ENCODE data around the gene GRIN2A. TPM values are rescaled to one million over a fixed set of nuclear protein-coding genes. Genes with fewer than 3 reads are reported as not detected.

The GRIN2A gene
- total RNA-seq, 2 experiments from 2014 or later, result not detected

DNA sequence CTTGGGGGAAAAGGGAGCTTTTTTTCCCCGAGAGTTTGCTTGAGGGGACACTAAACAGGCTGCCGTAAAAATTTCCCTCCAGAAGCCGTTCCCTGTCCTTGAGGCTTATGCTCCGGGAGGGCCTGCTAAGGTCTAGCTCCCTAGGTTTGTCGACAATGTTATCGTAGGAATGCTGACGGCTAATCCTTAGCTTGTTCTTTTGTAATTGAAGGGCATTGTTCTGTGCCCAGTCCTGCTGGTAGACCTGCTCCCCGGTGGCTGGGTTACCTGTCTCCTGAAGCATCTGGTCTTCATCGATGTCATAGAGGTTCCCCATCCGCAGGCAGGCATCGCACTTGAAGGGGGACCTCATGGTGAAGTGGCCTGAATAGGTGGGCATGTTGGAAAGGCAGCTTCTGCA is 418.7 kb downstream of the GRIN2A start:
- Histone ChIP-seq H3K4me3 (ENCODE audit: low read depth, low read length, poor library complexity, severe bottlenecking) (no peak overlapping the region), H3K4me2 (ENCODE audit: low read length) (no peak overlapping the region), H3K9me2 (ENCODE audit: insufficient read depth, low read length) (no peaks in the 10 kb centered on the region; the same call in 1 of the 2 replicates), H3K79me2 (ENCODE audit: insufficient read depth, low read depth, low read length) (no peaks in the 10 kb centered on the region), H4K20me1 (ENCODE audit: insufficient read depth, low read length) (no peaks in the 10 kb centered on the region), H3K9me3 (ENCODE audit: low read length) (no peaks in the 10 kb centered on the region), H3K36me3 (ENCODE audit: insufficient read depth, low read length) (no peaks in the 10 kb centered on the region), H2AFZ (ENCODE audit: low read length) (no peak overlapping the region), H3K27ac (ENCODE audit: low read depth, low read length, poor library complexity, severe bottlenecking) (no peak overlapping the region), H3K4me1 (ENCODE audit: insufficient read depth, low read length, poor library complexity, severe bottlenecking) (no peaks in the 10 kb centered on the region)
- CTCF ChIA-PET (ENCODE audit: unreplicated experiment), result no interaction called here
- no peak for DNase-seq (ENCODE audit: low spot score)
- TF ChIP-seq, protein P1, sequence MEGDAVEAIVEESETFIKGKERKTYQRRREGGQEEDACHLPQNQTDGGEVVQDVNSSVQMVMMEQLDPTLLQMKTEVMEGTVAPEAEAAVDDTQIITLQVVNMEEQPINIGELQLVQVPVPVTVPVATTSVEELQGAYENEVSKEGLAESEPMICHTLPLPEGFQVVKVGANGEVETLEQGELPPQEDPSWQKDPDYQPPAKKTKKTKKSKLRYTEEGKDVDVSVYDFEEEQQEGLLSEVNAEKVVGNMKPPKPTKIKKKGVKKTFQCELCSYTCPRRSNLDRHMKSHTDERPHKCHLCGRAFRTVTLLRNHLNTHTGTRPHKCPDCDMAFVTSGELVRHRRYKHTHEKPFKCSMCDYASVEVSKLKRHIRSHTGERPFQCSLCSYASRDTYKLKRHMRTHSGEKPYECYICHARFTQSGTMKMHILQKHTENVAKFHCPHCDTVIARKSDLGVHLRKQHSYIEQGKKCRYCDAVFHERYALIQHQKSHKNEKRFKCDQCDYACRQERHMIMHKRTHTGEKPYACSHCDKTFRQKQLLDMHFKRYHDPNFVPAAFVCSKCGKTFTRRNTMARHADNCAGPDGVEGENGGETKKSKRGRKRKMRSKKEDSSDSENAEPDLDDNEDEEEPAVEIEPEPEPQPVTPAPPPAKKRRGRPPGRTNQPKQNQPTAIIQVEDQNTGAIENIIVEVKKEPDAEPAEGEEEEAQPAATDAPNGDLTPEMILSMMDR (conservative IDR thresholded peaks at IDR 0.05; ENCODE audit: low read length), result no peak
- TF ChIP-seq EZH2phosphoT487 (IDR thresholded peaks at IDR 0.05; ENCODE audit: borderline replicate concordance, low read depth, low read length), result no peak
- BruUV-seq (replicated peaks), result no TSS peak
- POLR2A ChIA-PET, result no interaction called here
- intact Hi-C loops (cut with micrococcal nuclease; ENCODE audit: unreplicated experiment), result no loop called here

DNA sequence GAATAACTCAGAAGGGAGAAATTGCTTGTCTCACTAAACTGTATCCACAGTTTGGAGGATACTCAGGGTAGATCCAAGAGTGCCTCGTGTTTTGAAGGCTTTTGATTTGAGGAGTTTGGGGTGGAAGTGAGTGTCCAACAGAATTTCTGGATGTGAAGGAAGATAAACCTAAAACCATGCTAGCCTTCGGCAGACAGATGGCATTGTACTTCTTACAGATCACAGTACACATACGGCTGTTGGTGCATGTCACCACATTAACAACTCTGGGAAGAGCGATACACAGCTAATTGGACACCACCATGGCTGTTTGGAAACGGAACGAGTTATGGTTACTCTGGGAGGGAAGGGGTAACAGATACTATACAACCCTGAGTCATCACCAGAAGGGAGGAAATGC is 420.4 kb downstream of the GRIN2A start:
- H2AFZ ChIP-seq (ENCODE audit: low read length), result no peak overlapping the region
- TF ChIP-seq, protein P1 (conservative IDR thresholded peaks at IDR 0.05; ENCODE audit: low read length), result no peak
- TF ChIP-seq EZH2phosphoT487 (IDR thresholded peaks at IDR 0.05; ENCODE audit: borderline replicate concordance, low read depth, low read length), result no peak
- H3K4me3 ChIP-seq (ENCODE audit: low read depth, low read length, poor library complexity, severe bottlenecking), result no peak overlapping the region
- H3K9me2 ChIP-seq (ENCODE audit: insufficient read depth, low read length), result no peaks in the 10 kb centered on the region; the same call in 1 of the 2 replicates
- BruUV-seq (replicated peaks), result no TSS peak
- DNase-seq (ENCODE audit: low spot score), result no peak
- H3K4me1 ChIP-seq (ENCODE audit: insufficient read depth, low read length, poor library complexity, severe bottlenecking), result no peaks in the 10 kb centered on the region
- ChIA-PET CTCF (ENCODE audit: unreplicated experiment) (no interaction called here), POLR2A (no interaction called here)
- H3K9me3 ChIP-seq (ENCODE audit: low read length), result no peaks in the 10 kb centered on the region
- H3K27ac ChIP-seq (ENCODE audit: low read depth, low read length, poor library complexity, severe bottlenecking), result no peak overlapping the region
- H3K79me2 ChIP-seq (ENCODE audit: insufficient read depth, low read depth, low read length), result no peaks in the 10 kb centered on the region
- no peak overlapping the region for H3K4me2 ChIP-seq (ENCODE audit: low read length)
- no peaks in the 10 kb centered on the region for H4K20me1 ChIP-seq (ENCODE audit: insufficient read depth, low read length)
- no peaks in the 10 kb centered on the region for H3K36me3 ChIP-seq (ENCODE audit: insufficient read depth, low read length)
- intact Hi-C loops (cut with micrococcal nuclease; ENCODE audit: unreplicated experiment), result no loop called here

DNA sequence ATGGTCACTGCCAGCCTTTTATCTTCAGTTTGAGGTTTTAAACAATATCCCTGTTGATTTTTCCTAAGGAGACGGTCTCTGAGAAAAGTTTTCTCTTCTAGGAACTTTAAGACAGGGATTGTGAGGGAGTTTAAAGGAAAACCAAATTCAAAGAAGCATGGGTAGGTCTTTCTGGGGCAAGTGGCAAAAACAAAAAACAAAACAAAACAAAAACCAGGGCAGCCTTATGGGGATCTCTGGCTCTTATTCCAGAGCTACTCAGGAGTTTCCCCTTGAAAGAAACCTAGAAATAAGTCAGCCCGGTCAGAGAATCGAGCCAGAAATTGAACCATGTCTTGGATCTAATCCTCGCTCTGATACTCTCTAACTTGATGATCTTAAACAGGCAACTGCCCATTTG is 424.5 kb downstream of the GRIN2A start:
- no peaks in the 10 kb centered on the region for H3K4me1 ChIP-seq (ENCODE audit: insufficient read depth, low read length, poor library complexity, severe bottlenecking)
- BruUV-seq (replicated peaks), result no TSS peak
- intact Hi-C loops (cut with micrococcal nuclease; ENCODE audit: unreplicated experiment), result no loop called here
- H4K20me1 ChIP-seq (ENCODE audit: insufficient read depth, low read length), result no peaks in the 10 kb centered on the region
- H2AFZ ChIP-seq (ENCODE audit: low read length), result no peak overlapping the region
- H3K27ac ChIP-seq (ENCODE audit: low read depth, low read length, poor library complexity, severe bottlenecking), result no peak overlapping the region
- CTCF ChIA-PET (ENCODE audit: unreplicated experiment), result no interaction called here
- DNase-seq (ENCODE audit: low spot score), result no peak
- POLR2A ChIA-PET, result interaction anchor here (0.7 kb wide), 2 partner anchors 108 to 233 kb away, joined by 4 read pairs; no protein-coding TSS in a partner anchor
- H3K9me3 ChIP-seq (ENCODE audit: low read length), result no peaks in the 10 kb centered on the region
- TF ChIP-seq, protein P1 (conservative IDR thresholded peaks at IDR 0.05; ENCODE audit: low read length), result no peak
- TF ChIP-seq EZH2phosphoT487 (IDR thresholded peaks at IDR 0.05; ENCODE audit: borderline replicate concordance, low read depth, low read length), result no peak
- no peak overlapping the region for H3K4me3 ChIP-seq (ENCODE audit: low read depth, low read length, poor library complexity, severe bottlenecking)
- no peaks in the 10 kb centered on the region for H3K79me2 ChIP-seq (ENCODE audit: insufficient read depth, low read depth, low read length)
- no peaks in the 10 kb centered on the region for H3K36me3 ChIP-seq (ENCODE audit: insufficient read depth, low read length)
- no peaks in the 10 kb centered on the region; the same call in 1 of the 2 replicates for H3K9me2 ChIP-seq (ENCODE audit: insufficient read depth, low read length)
- H3K4me2 ChIP-seq (ENCODE audit: low read length), result no peak overlapping the region

All from OCI-LY7 (cell line).